ENCODE results near the gene USP5. TPM values are rescaled to one million over a fixed set of nuclear protein-coding genes. Genes with fewer than 3 reads are reported as not detected.

USP5 gene
- total and polyA plus RNA-seq, 7 donors, result 25.4 to 51.5 (median 41.1) TPM

DNA sequence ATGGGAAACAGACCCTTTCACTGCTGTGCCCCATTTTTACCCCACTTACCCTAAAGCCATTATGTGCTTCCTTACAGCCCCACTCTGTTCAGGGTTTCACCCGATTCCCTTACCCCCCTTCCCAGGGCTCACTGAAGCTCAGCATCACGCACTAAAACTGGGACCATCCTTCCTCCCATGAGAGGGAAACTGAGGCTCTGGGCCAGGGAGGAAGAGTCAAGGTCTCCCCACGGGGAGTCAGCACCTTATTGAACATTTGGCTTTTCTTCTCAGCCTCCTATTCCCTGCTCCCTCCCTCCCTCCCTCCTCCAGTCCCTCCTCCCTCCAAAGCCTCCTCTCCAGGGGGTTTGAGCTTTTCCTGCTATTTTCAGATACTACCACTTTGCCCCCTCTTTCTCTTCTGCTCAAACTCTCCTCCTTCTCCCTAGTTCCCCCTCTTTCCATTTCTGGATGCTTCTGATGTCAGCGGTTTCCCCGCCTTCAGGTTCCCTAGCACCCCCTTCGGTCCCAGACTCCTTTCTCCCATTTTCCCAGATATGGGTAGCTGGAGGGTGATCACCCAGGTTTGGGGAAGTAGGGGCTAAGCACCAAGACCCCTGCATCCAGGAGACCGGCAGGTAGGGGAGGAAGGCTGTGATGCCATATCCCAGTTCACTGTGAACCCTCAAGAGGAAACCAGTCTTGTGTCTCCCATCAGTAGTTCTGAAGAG lies 29.4 kb upstream of the USP5 start:
- peaks cover 0 to 39% (median 34%) of the 10 kb centered on the region in 4 donors for H3K4me1 ChIP-seq
- intact Hi-C loops (cut with DNase I), result no loop called here
- H3K27ac ChIP-seq, result peak overlapping the region in 1 of 4 donors; percentile 68
- 56 to 72% methylated on average over 7 of the region's 7 CpGs for WGBS, 2 donors
- H3K36me3 ChIP-seq, result no peaks in the 10 kb centered on the region
- H3K4me3 ChIP-seq, result peak overlapping the region in 3 of 4 donors; percentile 47 to 58 (median 58)
- TF ChIP-seq, protein P1, sequence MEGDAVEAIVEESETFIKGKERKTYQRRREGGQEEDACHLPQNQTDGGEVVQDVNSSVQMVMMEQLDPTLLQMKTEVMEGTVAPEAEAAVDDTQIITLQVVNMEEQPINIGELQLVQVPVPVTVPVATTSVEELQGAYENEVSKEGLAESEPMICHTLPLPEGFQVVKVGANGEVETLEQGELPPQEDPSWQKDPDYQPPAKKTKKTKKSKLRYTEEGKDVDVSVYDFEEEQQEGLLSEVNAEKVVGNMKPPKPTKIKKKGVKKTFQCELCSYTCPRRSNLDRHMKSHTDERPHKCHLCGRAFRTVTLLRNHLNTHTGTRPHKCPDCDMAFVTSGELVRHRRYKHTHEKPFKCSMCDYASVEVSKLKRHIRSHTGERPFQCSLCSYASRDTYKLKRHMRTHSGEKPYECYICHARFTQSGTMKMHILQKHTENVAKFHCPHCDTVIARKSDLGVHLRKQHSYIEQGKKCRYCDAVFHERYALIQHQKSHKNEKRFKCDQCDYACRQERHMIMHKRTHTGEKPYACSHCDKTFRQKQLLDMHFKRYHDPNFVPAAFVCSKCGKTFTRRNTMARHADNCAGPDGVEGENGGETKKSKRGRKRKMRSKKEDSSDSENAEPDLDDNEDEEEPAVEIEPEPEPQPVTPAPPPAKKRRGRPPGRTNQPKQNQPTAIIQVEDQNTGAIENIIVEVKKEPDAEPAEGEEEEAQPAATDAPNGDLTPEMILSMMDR (IDR thresholded peaks at IDR 0.05), result no peak
- no peak for TF ChIP-seq POLR2AphosphoS5 (IDR thresholded peaks at IDR 0.05)
- TF ChIP-seq EP300 (IDR thresholded peaks at IDR 0.05), result no peak
- TF ChIP-seq POLR2A (IDR thresholded peaks at IDR 0.05), result no peak
- no peak for DNase-seq
- H3K27me3 ChIP-seq, result no peaks in the 10 kb centered on the region
- no peaks in the 10 kb centered on the region for H3K9me3 ChIP-seq

DNA sequence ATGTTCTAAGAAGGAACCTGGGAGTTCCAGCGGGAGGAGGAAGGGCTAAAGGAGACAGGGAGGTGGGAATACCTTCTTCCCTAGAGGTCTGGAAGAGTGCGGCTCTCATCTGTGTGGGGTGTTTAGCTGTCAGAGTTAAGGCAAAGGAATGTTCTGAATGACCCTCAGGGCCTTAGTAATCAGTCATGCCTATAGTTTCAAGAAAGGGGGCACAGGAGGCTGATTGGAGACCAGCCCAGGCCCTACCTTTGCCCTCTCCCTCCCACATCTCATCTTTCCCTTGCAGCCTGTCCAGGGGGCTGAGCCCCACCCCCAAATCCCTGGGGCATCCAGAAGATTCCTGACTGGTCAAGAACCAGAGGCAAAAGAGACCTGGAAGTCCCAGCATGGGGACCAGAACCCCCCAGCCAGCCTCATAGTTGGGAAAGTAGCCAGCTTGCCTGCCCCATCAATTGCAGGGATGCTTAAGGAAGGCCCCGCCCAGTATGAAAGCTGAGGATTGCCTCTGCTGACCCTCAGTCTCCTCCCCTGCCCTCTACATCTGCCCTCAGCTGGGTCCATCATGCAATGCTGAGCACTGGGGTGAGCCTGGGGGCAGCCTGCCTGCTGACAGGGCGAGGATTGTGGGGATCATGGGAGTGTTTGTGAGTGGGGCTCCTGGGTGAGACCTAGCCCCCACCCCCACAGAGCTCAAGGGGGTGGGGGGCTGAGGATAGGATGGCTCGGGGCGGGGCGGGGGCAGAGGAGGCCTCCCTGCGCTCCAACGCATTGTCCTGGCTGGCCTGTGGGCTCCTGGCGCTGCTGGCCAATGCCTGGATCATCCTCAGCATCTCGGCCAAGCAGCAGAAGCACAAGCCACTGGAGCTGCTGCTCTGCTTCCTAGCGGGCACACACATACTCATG lies 28.5 kb upstream of the USP5 start:
- no peaks in the 10 kb centered on the region for H3K36me3 ChIP-seq
- WGBS, 2 donors, result 62 to 83% methylated on average over 12 of the region's 12 CpGs
- TF ChIP-seq POLR2A (IDR thresholded peaks at IDR 0.05), result no peak
- TF ChIP-seq POLR2AphosphoS5 (IDR thresholded peaks at IDR 0.05), result no peak
- TF ChIP-seq, protein P1 (IDR thresholded peaks at IDR 0.05), result no peak
- TF ChIP-seq EP300 (IDR thresholded peaks at IDR 0.05), result no peak
- H3K9me3 ChIP-seq, result no peaks in the 10 kb centered on the region
- no peak overlapping the region for H3K27ac ChIP-seq
- H3K27me3 ChIP-seq, result no peaks in the 10 kb centered on the region
- DNase-seq, result no peak
- intact Hi-C loops (cut with DNase I), result loop anchor here (2.0 kb wide), 2 partner anchors 45 to 89 kb away; no protein-coding TSS in a partner anchor
- H3K4me3 ChIP-seq, result no peak overlapping the region
- H3K4me1 ChIP-seq, result peaks cover 0 to 47% (median 40%) of the 10 kb centered on the region in 4 donors

DNA sequence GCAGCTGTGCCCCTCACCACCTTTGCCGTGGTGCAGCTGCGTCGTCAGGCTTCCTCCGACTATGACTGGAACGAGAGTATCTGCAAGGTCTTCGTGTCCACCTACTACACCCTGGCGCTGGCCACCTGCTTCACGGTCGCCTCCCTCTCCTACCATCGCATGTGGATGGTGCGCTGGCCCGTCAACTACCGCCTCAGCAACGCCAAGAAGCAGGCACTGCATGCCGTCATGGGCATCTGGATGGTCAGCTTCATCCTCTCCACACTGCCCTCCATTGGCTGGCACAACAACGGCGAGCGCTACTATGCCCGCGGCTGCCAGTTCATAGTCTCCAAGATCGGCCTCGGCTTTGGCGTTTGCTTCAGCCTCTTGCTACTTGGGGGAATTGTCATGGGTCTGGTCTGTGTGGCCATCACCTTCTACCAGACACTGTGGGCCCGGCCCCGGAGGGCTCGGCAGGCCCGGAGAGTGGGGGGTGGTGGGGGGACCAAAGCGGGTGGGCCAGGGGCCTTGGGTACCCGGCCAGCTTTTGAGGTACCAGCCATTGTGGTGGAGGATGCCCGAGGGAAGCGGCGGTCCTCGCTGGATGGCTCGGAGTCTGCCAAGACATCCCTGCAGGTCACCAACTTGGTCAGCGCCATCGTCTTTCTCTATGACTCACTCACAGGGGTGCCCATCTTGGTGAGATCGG lies 27.7 kb upstream of the USP5 start:
- no peak for DNase-seq
- Histone ChIP-seq H3K4me1 (peaks cover 3 to 53% (median 42%) of the 10 kb centered on the region in 4 donors), H3K27ac (no peak overlapping the region), H3K9me3 (no peaks in the 10 kb centered on the region), H3K4me3 (no peak overlapping the region), H3K27me3 (no peaks in the 10 kb centered on the region), H3K36me3 (no peaks in the 10 kb centered on the region)
- 80 to 88% methylated on average over 37 of the region's 37 CpGs for whole genome bisulfite sequencing, 2 donors
- intact Hi-C loops (cut with DNase I), result loop anchor here (2.0 kb wide), 2 partner anchors 45 to 89 kb away; no protein-coding TSS in a partner anchor
- TF ChIP-seq EP300 (IDR thresholded peaks at IDR 0.05) (no peak), POLR2A (IDR thresholded peaks at IDR 0.05) (no peak), POLR2AphosphoS5 (IDR thresholded peaks at IDR 0.05) (no peak)
- TF ChIP-seq, protein P1 (IDR thresholded peaks at IDR 0.05), result no peak

DNA sequence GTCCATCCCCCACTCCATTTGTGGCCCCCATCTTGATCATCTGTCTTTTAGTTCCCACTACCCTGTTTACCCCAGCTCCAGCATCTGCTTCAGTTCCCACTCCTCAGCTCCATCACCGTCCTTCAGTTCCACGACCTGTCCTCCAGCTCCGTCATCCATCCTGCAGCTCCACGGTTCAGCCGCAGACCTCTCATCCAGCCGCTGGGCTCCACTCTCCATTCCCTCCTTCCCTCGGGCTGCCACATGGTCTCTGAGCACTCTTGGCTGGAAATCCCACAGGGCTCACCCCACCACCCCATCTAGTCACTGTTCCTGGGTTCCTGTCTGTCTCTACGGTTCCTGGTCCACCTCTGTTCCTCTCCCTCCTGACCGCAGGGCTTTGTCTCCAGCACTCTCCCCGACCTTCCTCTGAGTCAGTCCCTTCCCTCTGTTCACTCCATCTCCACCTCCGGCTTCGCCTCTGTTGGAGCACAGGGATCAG lies 27.0 kb upstream of the USP5 start:
- Histone ChIP-seq H3K36me3 (no peaks in the 10 kb centered on the region), H3K9me3 (no peaks in the 10 kb centered on the region), H3K27ac (no peak overlapping the region), H3K4me1 (peaks cover 3 to 60% (median 49%) of the 10 kb centered on the region in 4 donors), H3K4me3 (no peak overlapping the region), H3K27me3 (no peaks in the 10 kb centered on the region)
- intact Hi-C loops (cut with DNase I), result loop anchor here (1.0 to 5.0 kb wide), 5 partner anchors 46 to 208 kb away; partner anchors contain the start of genes MLF2 and PTMS
- TF ChIP-seq POLR2A (IDR thresholded peaks at IDR 0.05) (no peak), POLR2AphosphoS5 (IDR thresholded peaks at IDR 0.05) (no peak), EP300 (IDR thresholded peaks at IDR 0.05) (no peak)
- 56 to 57% methylated on average over 11 to 12 of the region's 12 CpGs for WGBS, 2 donors
- DNase-seq, result no peak
